Sigmoid colon (tissue), 4 donors: ENCODE results near the gene ATP6V1G1.

Experiments used
- EP300 ChIP-seq, 4 donors: sonication (generic); formaldehyde crosslinking; IDR thresholded peaks; one replicate each; pipeline ENCODE4 v1.6.1; 2017; ENCODE audit warnings: antibody characterized with exemption in 4 of 4
- POLR2AphosphoS5 ChIP-seq, 4 donors: sonication (generic); formaldehyde crosslinking; IDR thresholded peaks; one replicate each; pipeline ENCODE4 v1.6.1; 2017; ENCODE audit warnings: antibody characterized with exemption in 4 of 4
- TF ChIP-seq, protein P1 (sequence below), 4 experiments: fragments of 450-650 bp in 3 of 4; fragments of 200-600 bp in 1 of 4; IDR thresholded peaks; one replicate each; pipeline ENCODE4 v1.5.1; 2016 to 2019; ENCODE audit warnings: antibody characterized with exemption in 4 of 4, mild to moderate bottlenecking in 3 of 4, moderate library complexity in 2 of 4

DNA sequence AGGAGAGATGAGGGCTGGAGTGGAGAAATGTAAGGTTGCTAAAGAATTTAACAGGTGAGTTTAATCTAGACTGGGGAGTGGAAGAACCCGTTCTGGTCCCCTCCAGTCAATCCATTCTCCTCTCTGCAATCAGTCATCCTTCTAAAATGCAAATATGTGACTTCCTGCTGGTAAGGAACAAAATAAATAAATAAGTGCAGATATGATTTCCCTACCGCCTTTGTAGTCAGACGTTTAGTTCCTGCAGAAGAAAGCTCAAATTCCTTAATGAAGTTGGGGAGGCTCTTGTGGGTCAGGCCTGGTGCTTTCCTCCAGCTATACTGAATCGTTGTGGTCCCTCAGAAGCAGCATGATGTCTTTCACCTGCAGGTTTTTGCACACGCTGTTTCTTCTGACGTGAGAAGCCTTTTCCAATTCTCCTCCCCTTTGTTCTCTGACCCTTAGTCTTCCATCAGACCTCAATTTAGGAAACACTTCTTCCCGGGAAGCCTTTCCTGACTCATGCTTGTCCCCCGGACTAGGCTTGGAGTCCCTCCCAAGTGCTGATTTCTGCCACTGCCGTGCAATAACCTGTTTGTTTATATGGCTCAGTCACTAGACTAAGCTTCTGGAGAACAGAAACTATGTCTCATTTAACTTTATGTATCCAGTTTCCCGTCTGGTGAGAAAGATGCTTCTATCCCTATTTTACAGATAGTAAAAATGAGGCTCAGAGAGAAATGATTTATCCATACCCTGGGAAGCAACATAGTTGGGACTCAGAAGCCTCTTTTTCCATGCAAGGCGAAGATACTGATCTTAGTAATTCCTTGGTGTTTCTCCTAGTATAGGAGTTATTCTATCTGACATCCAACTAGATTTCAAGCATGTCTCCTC is 1.3 kb downstream of the ATP6V1G1 start:
- no peak for TF ChIP-seq POLR2AphosphoS5 (IDR thresholded peaks at IDR 0.05)
- TF ChIP-seq, protein P1, sequence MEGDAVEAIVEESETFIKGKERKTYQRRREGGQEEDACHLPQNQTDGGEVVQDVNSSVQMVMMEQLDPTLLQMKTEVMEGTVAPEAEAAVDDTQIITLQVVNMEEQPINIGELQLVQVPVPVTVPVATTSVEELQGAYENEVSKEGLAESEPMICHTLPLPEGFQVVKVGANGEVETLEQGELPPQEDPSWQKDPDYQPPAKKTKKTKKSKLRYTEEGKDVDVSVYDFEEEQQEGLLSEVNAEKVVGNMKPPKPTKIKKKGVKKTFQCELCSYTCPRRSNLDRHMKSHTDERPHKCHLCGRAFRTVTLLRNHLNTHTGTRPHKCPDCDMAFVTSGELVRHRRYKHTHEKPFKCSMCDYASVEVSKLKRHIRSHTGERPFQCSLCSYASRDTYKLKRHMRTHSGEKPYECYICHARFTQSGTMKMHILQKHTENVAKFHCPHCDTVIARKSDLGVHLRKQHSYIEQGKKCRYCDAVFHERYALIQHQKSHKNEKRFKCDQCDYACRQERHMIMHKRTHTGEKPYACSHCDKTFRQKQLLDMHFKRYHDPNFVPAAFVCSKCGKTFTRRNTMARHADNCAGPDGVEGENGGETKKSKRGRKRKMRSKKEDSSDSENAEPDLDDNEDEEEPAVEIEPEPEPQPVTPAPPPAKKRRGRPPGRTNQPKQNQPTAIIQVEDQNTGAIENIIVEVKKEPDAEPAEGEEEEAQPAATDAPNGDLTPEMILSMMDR (IDR thresholded peaks at IDR 0.05) = no peak
- no peak for TF ChIP-seq EP300 (IDR thresholded peaks at IDR 0.05)
